OCI-LY7 (cell line): Measurements from ENCODE around the gene EPRS1. TPM values are rescaled to one million over a fixed set of nuclear protein-coding genes. Genes with fewer than 3 reads are reported as not detected.

ENCODE experiments used
- BruUV-seq: library from RNA; stranded (reverse); fragments of 400-500 nt; replicated peaks from 2 replicates; lab custom pipeline; 2021; lab: Mats Ljungman, UMichigan
- CTCF ChIA-PET: fragments of 300-600 bp; sonication (Branson Sonifier 250); formaldehyde crosslinking; loops from one replicate; lab custom pipeline; 2022; ENCODE audit warnings: antibody characterized with exemption; ENCODE audit not compliant: unreplicated experiment; lab: Charles Lee
- POLR2A ChIA-PET: fragments of 300-600 bp; sonication (Branson Sonifier 250); formaldehyde crosslinking; loops from one replicate; lab custom pipeline; 2022; ENCODE audit warnings: antibody characterized with exemption; lab: Charles Lee
- DNase-seq: peaks from one replicate; pipeline ENCODE4 v3.0.0-alpha.2; 2015; ENCODE audit warnings: low spot score
- H2AFZ ChIP-seq: fragments of 200-600 bp; sonication (generic), shearing (Covaris generic); 2 replicates; pipeline ENCODE4 v1.6.1; 2014; ENCODE audit warnings: mild to moderate bottlenecking, antibody characterized with exemption, low read length, moderate library complexity
- H3K27ac ChIP-seq: fragments of 200-600 bp; sonication (generic); 2 replicates; pipeline ENCODE4 v1.5.1; 2014; ENCODE audit warnings: mixed run types, low read depth, mild to moderate bottlenecking, moderate library complexity, low read length, inconsistent platforms; ENCODE audit not compliant: poor library complexity, severe bottlenecking
- H3K36me3 ChIP-seq: fragments of 200-600 bp; sonication (generic); 2 replicates; pipeline ENCODE4 v1.6.1; 2014; ENCODE audit warnings: mild to moderate bottlenecking, antibody characterized with exemption, low read length, moderate library complexity, mixed read lengths; ENCODE audit not compliant: insufficient read depth
- H3K4me1 ChIP-seq: fragments of 200-600 bp; sonication (generic); 2 replicates; pipeline ENCODE4 v1.5.1; 2014; ENCODE audit warnings: mild to moderate bottlenecking, low read length; ENCODE audit not compliant: insufficient read depth, poor library complexity, severe bottlenecking
- H3K4me2 ChIP-seq: fragments of 200-600 bp; sonication (generic); 2 replicates; pipeline ENCODE4 v1.6.1; 2014; ENCODE audit warnings: mild to moderate bottlenecking, low read length
- H3K4me3 ChIP-seq: fragments of 200-600 bp; sonication (generic); 2 replicates; pipeline ENCODE4 v1.5.1; 2014; ENCODE audit warnings: mild to moderate bottlenecking, low read depth, low read length; ENCODE audit not compliant: poor library complexity, severe bottlenecking
- H3K79me2 ChIP-seq: fragments of 200-600 bp; sonication (generic); 2 replicates; pipeline ENCODE4 v1.6.1; 2016; ENCODE audit warnings: low read depth, mild to moderate bottlenecking, low read length, moderate library complexity, mixed read lengths; ENCODE audit not compliant: insufficient read depth
- H3K9me2 ChIP-seq: fragments of 200-600 bp; sonication (generic); 2 replicates; pipeline ENCODE4 v1.6.1; 2016; ENCODE audit warnings: mild to moderate bottlenecking, low read length, mixed read lengths; ENCODE audit not compliant: insufficient read depth
- H3K9me3 ChIP-seq: fragments of 200-600 bp; sonication (generic); 2 replicates; pipeline ENCODE4 v1.6.1; 2014; ENCODE audit warnings: mild to moderate bottlenecking, mixed run types, low read length, mixed read lengths
- H4K20me1 ChIP-seq: fragments of 200-600 bp; sonication (generic); 2 replicates; pipeline ENCODE4 v1.6.1; 2014; ENCODE audit warnings: mild to moderate bottlenecking, antibody characterized with exemption, low read length, moderate library complexity, mixed read lengths; ENCODE audit not compliant: insufficient read depth
- EZH2phosphoT487 ChIP-seq: fragments of 200-600 bp; sonication (generic); IDR thresholded peaks from 2 replicates; pipeline ENCODE4 v1.6.1; 2018; ENCODE audit warnings: low read depth, borderline replicate concordance, mild to moderate bottlenecking, mixed run types, antibody characterized with exemption, low read length, moderate library complexity, mixed read lengths
- intact Hi-C: fragments of 100-400 bp; cut with micrococcal nuclease; formaldehyde crosslinking; loops from one replicate; pipeline ENCODE4 v1.10.0; 2022; ENCODE audit not compliant: unreplicated experiment
- total RNA-seq, 2 experiments: library from RNA; depleted of rRNA in 1 of 2; stranded (reverse); fragments of >200 nt in 1 of 2; shearing (Covaris generic) in 1 of 2; gene quantifications; 2 replicates each; pipeline ENCODE4 v1.2.3, GENCODE V29; 2014 to 2022
- TF ChIP-seq, protein P1 (sequence below): fragments of 200-600 bp; sonication (generic); conservative IDR thresholded peaks from 2 replicates; pipeline ENCODE4 v1.5.1; 2014; ENCODE audit warnings: mild to moderate bottlenecking, antibody characterized with exemption, low read length, moderate library complexity, mixed read lengths

EPRS1 gene
- total RNA-seq, 2 experiments from 2014 or later: 93.1 to 174 TPM

DNA sequence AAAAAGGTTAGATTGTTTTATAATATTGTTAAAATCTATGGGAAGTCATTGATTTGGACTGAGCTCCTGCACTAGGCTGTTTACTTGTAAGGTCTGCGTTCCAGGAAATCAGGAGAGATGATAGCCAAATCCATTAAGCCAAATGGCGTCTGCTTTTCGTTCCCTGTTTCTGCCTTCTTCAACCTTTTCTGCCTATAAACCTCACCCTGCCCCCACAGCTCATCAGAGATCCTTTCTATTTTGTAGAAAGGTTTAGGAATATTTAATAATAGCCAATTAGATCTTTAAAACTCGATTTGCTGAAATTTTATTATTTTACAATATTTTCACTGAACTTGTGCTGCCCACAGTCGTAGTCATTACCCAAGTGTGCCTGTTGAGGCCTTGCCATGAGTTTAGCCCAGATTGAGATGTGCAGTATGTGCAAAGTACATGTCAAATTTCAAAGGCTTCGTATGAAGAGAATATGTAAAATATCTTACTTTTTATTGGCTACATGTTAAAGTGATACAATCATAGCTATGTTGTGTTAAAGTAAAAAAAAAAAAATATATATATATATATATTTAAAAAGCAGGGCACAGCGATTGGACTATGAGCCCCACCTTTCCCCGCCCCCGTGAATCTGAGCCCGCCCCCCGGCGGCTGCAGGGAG lies 47.2 kb upstream of the EPRS1 start:
- Histone ChIP-seq H3K9me3 (no peaks in the 10 kb centered on the region), H3K36me3 (peaks cover 24% of the 10 kb centered on the region), H2AFZ (peak overlapping the region; percentile 74; the same call in 1 of the 2 replicates), H3K27ac (no peak overlapping the region), H3K4me2 (peak overlapping the region; percentile 58), H3K4me3 (peak overlapping the region; percentile 87), H3K9me2 (no peaks in the 10 kb centered on the region), H3K4me1 (peaks cover 25% of the 10 kb centered on the region), H4K20me1 (no peaks in the 10 kb centered on the region), H3K79me2 (peaks cover 36% of the 10 kb centered on the region)
- POLR2A ChIA-PET: interaction anchor here (0.6 to 1.6 kb wide), 8 partner anchors 8 to 1972 kb away, joined by 3 to 7 read pairs (median 4); no protein-coding TSS in a partner anchor
- BruUV-seq: no TSS peak
- CTCF ChIA-PET: interaction anchor here (0.6 kb wide), 1 partner anchor 22 kb away, joined by 3 read pairs; no protein-coding TSS in a partner anchor
- DNase-seq: no peak
- TF ChIP-seq EZH2phosphoT487: no peak
- TF ChIP-seq, protein P1, sequence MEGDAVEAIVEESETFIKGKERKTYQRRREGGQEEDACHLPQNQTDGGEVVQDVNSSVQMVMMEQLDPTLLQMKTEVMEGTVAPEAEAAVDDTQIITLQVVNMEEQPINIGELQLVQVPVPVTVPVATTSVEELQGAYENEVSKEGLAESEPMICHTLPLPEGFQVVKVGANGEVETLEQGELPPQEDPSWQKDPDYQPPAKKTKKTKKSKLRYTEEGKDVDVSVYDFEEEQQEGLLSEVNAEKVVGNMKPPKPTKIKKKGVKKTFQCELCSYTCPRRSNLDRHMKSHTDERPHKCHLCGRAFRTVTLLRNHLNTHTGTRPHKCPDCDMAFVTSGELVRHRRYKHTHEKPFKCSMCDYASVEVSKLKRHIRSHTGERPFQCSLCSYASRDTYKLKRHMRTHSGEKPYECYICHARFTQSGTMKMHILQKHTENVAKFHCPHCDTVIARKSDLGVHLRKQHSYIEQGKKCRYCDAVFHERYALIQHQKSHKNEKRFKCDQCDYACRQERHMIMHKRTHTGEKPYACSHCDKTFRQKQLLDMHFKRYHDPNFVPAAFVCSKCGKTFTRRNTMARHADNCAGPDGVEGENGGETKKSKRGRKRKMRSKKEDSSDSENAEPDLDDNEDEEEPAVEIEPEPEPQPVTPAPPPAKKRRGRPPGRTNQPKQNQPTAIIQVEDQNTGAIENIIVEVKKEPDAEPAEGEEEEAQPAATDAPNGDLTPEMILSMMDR: no peak
- intact Hi-C loops: loop anchor here (5.0 kb wide), 1 partner anchor 1806 kb away; the partner anchor contains the start of gene RRP15

DNA sequence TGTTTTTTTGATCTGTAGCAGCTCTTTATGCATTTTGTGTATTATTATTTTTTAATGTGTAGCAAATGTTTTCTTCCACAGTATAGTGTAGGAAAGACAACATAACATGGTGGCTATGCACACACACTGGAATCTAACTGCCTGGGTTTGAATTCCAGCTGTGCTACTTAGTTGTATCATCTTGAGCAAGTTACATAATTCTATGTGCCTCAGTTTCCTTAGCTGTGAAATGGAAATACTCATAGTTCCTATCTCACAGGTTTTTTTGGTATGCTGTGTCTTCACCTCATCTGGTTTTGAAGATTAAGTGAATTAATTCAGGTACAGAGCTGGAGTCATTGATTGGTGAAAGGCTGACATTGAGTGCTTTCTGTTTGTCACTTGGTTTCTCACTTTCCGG lies 46.4 kb upstream of the EPRS1 start:
- no peak overlapping the region; the same call in 1 of the 2 replicates for H2AFZ ChIP-seq
- no peaks in the 10 kb centered on the region for H3K9me2 ChIP-seq
- H3K27ac ChIP-seq: no peak overlapping the region
- peaks cover 18% of the 10 kb centered on the region for H3K36me3 ChIP-seq
- peaks cover 44% of the 10 kb centered on the region for H3K79me2 ChIP-seq
- H4K20me1 ChIP-seq: no peaks in the 10 kb centered on the region
- no TSS peak for BruUV-seq
- ChIA-PET POLR2A (interaction anchor here (0.6 to 1.6 kb wide), 4 partner anchors 9 to 1502 kb away, joined by 3 to 7 read pairs (median 3); no protein-coding TSS in a partner anchor), CTCF (no interaction called here)
- TF ChIP-seq EZH2phosphoT487: no peak
- TF ChIP-seq, protein P1: no peak
- intact Hi-C loops: loop anchor here (5.0 kb wide), 1 partner anchor 1805 kb away; the partner anchor contains the start of gene RRP15
- no peak overlapping the region for H3K4me2 ChIP-seq
- no peaks in the 10 kb centered on the region for H3K9me3 ChIP-seq
- H3K4me1 ChIP-seq: peaks cover 25% of the 10 kb centered on the region
- no peak for DNase-seq
- H3K4me3 ChIP-seq: no peak overlapping the region
